ENCODE data around the gene HS6ST3.

DNA sequence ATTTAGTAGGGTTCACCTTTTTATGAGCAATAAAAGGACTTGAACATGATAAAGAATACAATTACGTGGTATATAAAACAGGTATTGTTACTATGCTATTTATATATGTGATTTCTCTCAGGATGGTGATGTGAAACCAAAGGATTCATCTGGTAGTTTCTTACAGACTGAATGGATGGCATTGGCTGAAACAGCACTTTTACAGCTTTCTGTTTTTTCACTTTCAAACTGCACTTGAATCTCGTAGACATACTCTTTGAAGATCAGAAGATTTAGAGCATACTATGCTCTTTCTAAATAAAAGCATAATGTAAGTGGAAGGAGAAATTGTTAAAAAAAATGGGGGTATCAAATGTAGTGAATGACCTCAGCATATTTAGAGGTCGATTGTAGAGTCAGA, 354.8 kb downstream of the HS6ST3 start:
- no peak for TF ChIP-seq POLR2A (IDR thresholded peaks at IDR 0.05)
- no peak for TF ChIP-seq CTCF (IDR thresholded peaks at IDR 0.05)
- no peak for TF ChIP-seq POLR2AphosphoS5 (IDR thresholded peaks at IDR 0.05)
- no peak for TF ChIP-seq EP300 (IDR thresholded peaks at IDR 0.05)
